ENCODE measurements around the gene MROH7. TPM values are rescaled to one million over a fixed set of nuclear protein-coding genes. Genes with fewer than 3 reads are reported as not detected.

MROH7 gene
- total and polyA plus RNA-seq, 4 donors: 3.6 to 10.1 (median 6.5) TPM

DNA sequence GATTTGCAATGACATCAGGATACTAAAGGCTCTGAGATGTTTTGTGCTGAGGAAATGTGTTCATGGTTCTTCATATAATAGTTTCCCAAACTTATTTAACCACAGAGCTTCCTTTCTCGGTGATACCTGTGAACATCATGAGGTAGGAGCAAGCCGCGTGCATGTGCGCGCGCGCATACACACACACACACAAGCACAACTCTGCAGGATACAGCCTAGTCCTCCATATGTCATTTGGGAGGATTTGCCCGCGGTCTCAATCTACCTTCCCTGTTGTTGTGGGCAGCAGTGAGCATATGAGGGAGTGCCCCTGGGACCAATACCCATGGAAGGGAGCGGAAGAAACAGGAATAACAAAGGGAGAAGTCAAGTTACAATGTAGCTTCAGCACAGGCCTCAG is 61.9 kb downstream of the MROH7 start:
- Histone ChIP-seq H3K4me3 (ENCODE audit: low read depth, low read length) (no peak overlapping the region), H3K27ac (ENCODE audit: low read depth, low read length) (no peak overlapping the region), H3K27me3 (ENCODE audit: control insufficient read depth, insufficient read depth, low read length) (peaks cover 6% of the 10 kb centered on the region), H3K36me3 (ENCODE audit: control insufficient read depth, insufficient read depth, low read length) (peaks cover 7% of the 10 kb centered on the region), H3K9me3 (ENCODE audit: control insufficient read depth, insufficient read depth, low read length) (no peaks in the 10 kb centered on the region), H3K4me1 (ENCODE audit: control insufficient read depth, insufficient read depth, low read length) (no peaks in the 10 kb centered on the region)
- no peak for DNase-seq (ENCODE audit: low read depth in 4 of 6, low spot score in 6 of 6)
- 89% methylated on average over 3 of the region's 10 CpGs for WGBS (ENCODE audit: insufficient coverage)

DNA sequence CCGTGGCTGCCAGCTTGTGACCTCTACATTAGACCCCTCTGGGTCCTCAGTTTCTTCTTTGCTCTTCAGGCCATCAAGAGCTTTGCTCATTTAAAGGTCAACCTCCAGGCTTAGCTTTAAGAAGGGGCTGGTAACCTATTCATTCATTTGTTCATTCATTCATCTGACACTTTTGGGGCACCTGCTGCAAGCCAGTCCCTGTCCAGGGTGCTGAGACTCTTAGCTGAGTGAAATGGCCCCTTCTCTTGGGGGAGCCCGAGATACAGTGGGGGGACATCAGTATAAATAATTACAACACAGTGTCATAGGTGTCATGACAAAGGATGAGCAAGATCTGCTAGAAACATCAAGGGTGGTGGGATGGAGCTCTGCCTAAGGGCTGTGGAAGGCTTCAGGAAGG is 63.6 kb downstream of the MROH7 start:
- H3K36me3 ChIP-seq (ENCODE audit: control insufficient read depth, insufficient read depth, low read length): peaks cover 5% of the 10 kb centered on the region
- no peak for DNase-seq (ENCODE audit: low read depth in 4 of 6, low spot score in 6 of 6)
- H3K27me3 ChIP-seq (ENCODE audit: control insufficient read depth, insufficient read depth, low read length): peaks cover 6% of the 10 kb centered on the region
- H3K27ac ChIP-seq (ENCODE audit: low read depth, low read length): no peak overlapping the region
- no peak overlapping the region for H3K4me3 ChIP-seq (ENCODE audit: low read depth, low read length)
- no peaks in the 10 kb centered on the region for H3K4me1 ChIP-seq (ENCODE audit: control insufficient read depth, insufficient read depth, low read length)
- 83% methylated on average over 1 of the region's 2 CpGs for WGBS (ENCODE audit: insufficient coverage)
- no peaks in the 10 kb centered on the region for H3K9me3 ChIP-seq (ENCODE audit: control insufficient read depth, insufficient read depth, low read length)

DNA sequence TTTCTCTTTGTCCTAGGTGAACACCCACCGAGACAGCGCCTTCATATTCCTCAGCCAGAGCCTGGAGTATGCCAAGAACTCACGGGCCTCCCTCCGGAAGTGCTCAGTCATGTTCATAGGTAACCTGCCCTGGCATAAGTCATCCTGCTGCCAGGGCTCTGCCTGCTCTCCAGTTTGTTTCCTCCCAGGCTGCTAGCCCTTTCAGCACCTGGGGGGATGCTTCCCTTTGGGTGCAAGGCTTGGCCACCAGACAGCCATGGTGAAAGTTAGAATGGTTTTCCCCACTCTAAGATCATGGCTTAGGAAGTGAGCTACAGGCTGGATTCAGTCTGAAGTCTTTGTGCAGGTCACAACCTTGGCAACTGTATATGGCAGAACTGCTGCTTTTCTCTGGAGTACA is 64.8 kb downstream of the MROH7 start:
- DNase-seq (ENCODE audit: low read depth in 4 of 6, low spot score in 6 of 6): no peak
- H3K9me3 ChIP-seq (ENCODE audit: control insufficient read depth, insufficient read depth, low read length): no peaks in the 10 kb centered on the region
- H3K27me3 ChIP-seq (ENCODE audit: control insufficient read depth, insufficient read depth, low read length): peaks cover 6% of the 10 kb centered on the region
- no peak overlapping the region for H3K27ac ChIP-seq (ENCODE audit: low read depth, low read length)
- H3K4me1 ChIP-seq (ENCODE audit: control insufficient read depth, insufficient read depth, low read length): no peaks in the 10 kb centered on the region
- peaks cover 3% of the 10 kb centered on the region for H3K36me3 ChIP-seq (ENCODE audit: control insufficient read depth, insufficient read depth, low read length)
- no peak overlapping the region for H3K4me3 ChIP-seq (ENCODE audit: low read depth, low read length)
- WGBS (ENCODE audit: insufficient coverage): 91% methylated on average over 4 of the region's 4 CpGs

DNA sequence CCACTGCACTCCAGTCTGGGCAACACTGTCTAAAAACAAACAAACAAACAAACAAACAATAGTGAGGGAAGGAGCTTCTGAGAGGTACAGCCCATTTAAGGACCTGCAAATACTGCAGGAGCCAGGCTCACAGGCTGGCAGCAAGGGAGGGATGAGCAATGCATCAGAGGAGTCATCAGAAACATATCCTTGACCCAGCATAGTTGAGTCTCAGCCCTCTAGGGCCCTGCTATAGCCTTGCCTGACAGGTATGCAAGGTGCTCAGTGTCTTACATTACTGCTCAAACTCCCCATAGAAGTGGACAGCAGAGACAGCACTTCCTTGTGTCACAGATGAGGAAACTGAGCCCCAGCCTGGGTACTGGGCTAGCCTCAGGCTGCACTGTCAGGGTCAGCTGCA is 66.8 kb downstream of the MROH7 start:
- no peak overlapping the region for H3K27ac ChIP-seq (ENCODE audit: low read depth, low read length)
- no peak for DNase-seq (ENCODE audit: low read depth in 4 of 6, low spot score in 6 of 6)
- H3K4me1 ChIP-seq (ENCODE audit: control insufficient read depth, insufficient read depth, low read length): no peaks in the 10 kb centered on the region
- no peaks in the 10 kb centered on the region for H3K9me3 ChIP-seq (ENCODE audit: control insufficient read depth, insufficient read depth, low read length)
- no peak overlapping the region for H3K4me3 ChIP-seq (ENCODE audit: low read depth, low read length)
- H3K27me3 ChIP-seq (ENCODE audit: control insufficient read depth, insufficient read depth, low read length): peaks cover 6% of the 10 kb centered on the region
- H3K36me3 ChIP-seq (ENCODE audit: control insufficient read depth, insufficient read depth, low read length): peaks cover 3% of the 10 kb centered on the region

DNA sequence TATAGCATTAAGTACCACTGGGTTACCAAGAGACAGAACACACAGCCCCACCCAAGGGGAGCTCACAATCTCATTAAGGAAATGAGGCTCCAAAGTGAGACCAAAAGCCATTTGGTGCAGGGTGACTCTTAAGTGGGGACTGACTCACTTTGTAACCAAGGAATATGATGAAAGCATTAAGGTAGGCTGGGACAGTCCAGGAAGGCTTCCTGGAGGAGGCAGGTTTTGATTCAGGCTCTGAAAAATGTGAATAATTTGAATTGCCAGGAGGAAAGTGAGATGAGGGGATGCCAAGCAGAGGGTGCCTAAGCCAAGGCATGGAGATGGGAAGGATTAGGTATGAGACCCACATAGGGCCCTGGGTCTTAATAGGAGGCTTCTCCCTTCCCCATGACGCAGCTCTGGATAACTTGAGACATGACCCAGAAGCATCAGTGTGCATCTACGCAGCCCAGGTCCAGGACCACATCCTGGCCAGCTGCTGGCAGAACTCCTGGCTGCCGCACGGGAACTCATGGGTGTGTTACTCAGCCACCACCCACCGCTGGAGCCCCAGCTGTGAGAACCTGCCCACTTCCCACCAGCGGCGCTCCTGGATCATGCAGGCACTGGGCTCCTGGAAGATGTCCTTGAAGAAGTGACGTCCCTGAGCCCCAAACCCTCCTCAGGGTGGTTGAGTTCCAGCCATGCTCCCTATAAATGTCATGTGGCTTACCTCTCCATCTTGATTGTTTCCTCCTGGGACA is 68.1 kb downstream of the MROH7 start:
- Histone ChIP-seq H3K4me1 (ENCODE audit: control insufficient read depth, insufficient read depth, low read length) (no peaks in the 10 kb centered on the region), H3K27me3 (ENCODE audit: control insufficient read depth, insufficient read depth, low read length) (peaks cover 6% of the 10 kb centered on the region), H3K36me3 (ENCODE audit: control insufficient read depth, insufficient read depth, low read length) (peaks cover 3% of the 10 kb centered on the region), H3K27ac (ENCODE audit: low read depth, low read length) (no peak overlapping the region), H3K9me3 (ENCODE audit: control insufficient read depth, insufficient read depth, low read length) (no peaks in the 10 kb centered on the region), H3K4me3 (ENCODE audit: low read depth, low read length) (no peak overlapping the region)
- 79% methylated on average over 7 of the region's 8 CpGs for WGBS (ENCODE audit: insufficient coverage)
- DNase-seq (ENCODE audit: low read depth in 4 of 6, low spot score in 6 of 6): no peak

DNA sequence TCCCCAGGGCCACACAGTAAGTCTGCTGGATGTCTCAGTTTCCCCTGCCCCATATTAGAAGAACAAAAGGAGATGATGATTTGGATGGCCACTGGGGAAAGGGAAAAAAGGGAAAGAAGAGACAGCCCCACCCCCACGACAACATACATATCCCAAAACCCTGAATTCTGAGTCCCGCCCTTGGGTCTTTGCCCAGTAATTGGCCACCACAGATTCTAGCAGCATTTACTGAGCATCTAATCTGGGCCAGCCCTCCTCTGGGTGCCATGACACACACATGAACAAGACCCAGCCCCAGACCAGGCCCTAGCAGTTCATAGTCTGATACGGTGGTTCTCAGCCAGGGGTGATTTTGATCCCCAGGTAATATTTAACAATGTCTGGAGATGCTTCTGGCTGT is 68.8 kb downstream of the MROH7 start:
- Histone ChIP-seq H3K36me3 (ENCODE audit: control insufficient read depth, insufficient read depth, low read length) (peaks cover 3% of the 10 kb centered on the region), H3K27ac (ENCODE audit: low read depth, low read length) (no peak overlapping the region), H3K9me3 (ENCODE audit: control insufficient read depth, insufficient read depth, low read length) (no peaks in the 10 kb centered on the region), H3K4me1 (ENCODE audit: control insufficient read depth, insufficient read depth, low read length) (peaks cover 5% of the 10 kb centered on the region), H3K4me3 (ENCODE audit: low read depth, low read length) (no peak overlapping the region), H3K27me3 (ENCODE audit: control insufficient read depth, insufficient read depth, low read length) (peaks cover 6% of the 10 kb centered on the region)
- 100% methylated on average over 1 of the region's 3 CpGs for whole genome bisulfite sequencing (ENCODE audit: insufficient coverage)
- DNase-seq (ENCODE audit: low read depth in 4 of 6, low spot score in 6 of 6): no peak

DNA sequence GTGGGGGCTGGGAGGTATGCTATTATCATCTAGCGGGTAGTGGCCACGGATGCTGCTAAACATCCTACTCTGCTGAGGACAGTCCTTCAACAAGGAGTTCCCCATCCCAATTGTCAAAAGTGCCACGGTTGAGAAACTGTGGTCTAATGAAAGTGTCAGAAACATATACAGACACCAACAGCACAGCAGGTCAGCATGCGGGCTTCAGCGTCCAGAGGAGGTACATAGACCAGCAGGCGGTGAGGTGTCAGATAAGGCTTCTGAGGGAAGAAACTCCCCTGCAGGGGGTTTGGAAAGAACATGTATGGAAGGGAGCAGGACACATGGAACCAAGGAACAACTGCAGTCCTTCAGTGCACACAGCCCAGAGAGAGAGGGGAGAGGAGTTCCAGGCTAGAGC is 69.3 kb downstream of the MROH7 start:
- no CpG with 5 or more reads among the region's 6 CpGs for WGBS (ENCODE audit: insufficient coverage)
- Histone ChIP-seq H3K4me3 (ENCODE audit: low read depth, low read length) (no peak overlapping the region), H3K36me3 (ENCODE audit: control insufficient read depth, insufficient read depth, low read length) (peaks cover 3% of the 10 kb centered on the region)

DNA sequence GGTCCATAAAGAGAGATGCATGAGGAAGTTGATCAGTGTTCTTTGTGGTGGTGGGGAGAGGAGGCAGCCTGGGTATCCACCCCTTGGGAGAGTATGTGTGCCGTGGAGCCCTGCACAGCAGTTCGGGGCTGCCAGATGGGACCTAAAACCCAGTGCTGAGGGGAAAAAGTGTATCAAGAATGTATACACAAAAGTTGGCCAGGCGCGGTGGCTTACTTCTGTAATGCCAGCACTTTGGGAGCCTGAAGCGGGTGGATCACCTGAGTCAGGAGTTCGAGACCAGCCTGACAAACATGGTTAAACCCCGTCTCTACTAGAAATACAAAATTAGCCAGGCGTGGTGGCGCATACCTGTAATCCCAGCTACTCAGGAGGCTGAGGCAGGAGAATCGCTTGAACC is 70.0 kb downstream of the MROH7 start:
- Histone ChIP-seq H3K27me3 (ENCODE audit: control insufficient read depth, insufficient read depth, low read length) (peaks cover 2% of the 10 kb centered on the region), H3K9me3 (ENCODE audit: control insufficient read depth, insufficient read depth, low read length) (no peaks in the 10 kb centered on the region), H3K27ac (ENCODE audit: low read depth, low read length) (no peak overlapping the region), H3K4me1 (ENCODE audit: control insufficient read depth, insufficient read depth, low read length) (peaks cover 7% of the 10 kb centered on the region), H3K36me3 (ENCODE audit: control insufficient read depth, insufficient read depth, low read length) (peaks cover 2% of the 10 kb centered on the region), H3K4me3 (ENCODE audit: low read depth, low read length) (no peak overlapping the region)
- no peak for DNase-seq (ENCODE audit: low read depth in 4 of 6, low spot score in 6 of 6)
- 91% methylated on average over 8 of the region's 10 CpGs for WGBS (ENCODE audit: insufficient coverage)

More for the DNA sequence above, 69.3 kb downstream of the MROH7 start:
- H3K27me3 ChIP-seq (ENCODE audit: control insufficient read depth, insufficient read depth, low read length): peaks cover 6% of the 10 kb centered on the region
- no peaks in the 10 kb centered on the region for H3K9me3 ChIP-seq (ENCODE audit: control insufficient read depth, insufficient read depth, low read length)
- no peak for DNase-seq (ENCODE audit: low read depth in 4 of 6, low spot score in 6 of 6)
- no peak overlapping the region for H3K27ac ChIP-seq (ENCODE audit: low read depth, low read length)
- peaks cover 7% of the 10 kb centered on the region for H3K4me1 ChIP-seq (ENCODE audit: control insufficient read depth, insufficient read depth, low read length)

DNA sequence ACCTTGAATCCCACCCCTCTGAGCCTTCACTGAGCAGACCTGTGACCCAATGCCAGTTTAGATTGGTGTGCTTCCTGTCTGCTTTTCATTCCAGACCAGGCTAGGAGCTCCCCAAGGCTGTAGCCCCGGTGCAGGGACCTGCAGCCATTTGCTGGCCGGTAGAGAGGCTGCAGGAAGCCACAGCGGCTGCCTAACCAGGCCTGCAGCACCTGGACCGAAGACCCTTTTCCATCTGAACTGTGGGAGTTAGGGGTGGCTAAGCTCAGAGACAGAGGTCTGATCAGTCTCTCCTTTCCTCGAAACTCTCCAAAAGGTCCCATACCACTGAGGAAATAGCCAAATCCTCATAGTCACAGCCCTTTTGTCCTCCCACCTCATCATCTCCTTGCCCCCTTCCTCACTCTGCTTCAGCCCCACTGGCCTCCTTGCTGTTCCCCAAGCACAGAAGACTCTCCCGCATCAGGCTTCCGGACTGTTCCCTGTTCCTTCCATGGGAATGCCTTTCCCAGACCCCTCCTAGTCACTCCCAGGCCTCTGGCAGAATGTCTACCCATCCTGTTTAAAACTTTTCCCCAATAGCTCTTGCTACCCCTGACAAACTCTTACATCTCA is 73.4 kb downstream of the MROH7 start:
- H3K4me3 ChIP-seq (ENCODE audit: low read depth, low read length): peak overlapping the region; percentile 89
- H3K27ac ChIP-seq (ENCODE audit: low read depth, low read length): peak overlapping the region; percentile 59
- H3K36me3 ChIP-seq (ENCODE audit: control insufficient read depth, insufficient read depth, low read length): no peaks in the 10 kb centered on the region
- DNase-seq (ENCODE audit: low read depth in 4 of 6, low spot score in 6 of 6): no peak
- H3K9me3 ChIP-seq (ENCODE audit: control insufficient read depth, insufficient read depth, low read length): no peaks in the 10 kb centered on the region
- 85% methylated on average over 7 of the region's 7 CpGs for WGBS (ENCODE audit: insufficient coverage)
- H3K27me3 ChIP-seq (ENCODE audit: control insufficient read depth, insufficient read depth, low read length): no peaks in the 10 kb centered on the region
- H3K4me1 ChIP-seq (ENCODE audit: control insufficient read depth, insufficient read depth, low read length): peaks cover 7% of the 10 kb centered on the region

Data from spinal cord (tissue), 10 donors.